GM11168 (cell line): ENCODE data around the gene CCDC136.

Experiments used
- in situ Hi-C: fragments of 300-500 bp; cut with MboI; formaldehyde crosslinking; loops from one replicate; pipeline ENCODE4 v1.12.0; 2022; ENCODE audit warnings: low sequenced_read_pairs; ENCODE audit not compliant: unreplicated experiment

Gene CCDC136

GRCh38 chr7:128791121-128791971, at the start of gene CCDC136:
Gene CCDC136 (plus strand): TSS chr7:128791968. CDS start chr7:128792412, 444 bp downstream.
- in situ Hi-C loops = no loop called here

- in situ Hi-C loops = no loop called here
Measured at GRCh38 chr7:128742206-128742605, 49.6 kb upstream of the CCDC136 start.

GRCh38 chr7:128743112-128743772, 48.5 kb upstream of the CCDC136 start:
- in situ Hi-C loops = no loop called here

GRCh38 chr7:128744366-128744905, 47.3 kb upstream of the CCDC136 start:
- in situ Hi-C loops = no loop called here

GRCh38 chr7:128745706-128746105, 46.1 kb upstream of the CCDC136 start:
- in situ Hi-C loops = no loop called here

GRCh38 chr7:128747327-128748079, 44.3 kb upstream of the CCDC136 start:
- in situ Hi-C loops = no loop called here

GRCh38 chr7:128752251-128752650, 39.5 kb upstream of the CCDC136 start:
- in situ Hi-C loops = no loop called here

GRCh38 chr7:128755075-128755818, 36.5 kb upstream of the CCDC136 start:
- in situ Hi-C loops = no loop called here

- in situ Hi-C loops = no loop called here
Measured at GRCh38 chr7:128755819-128756476, 35.8 kb upstream of the CCDC136 start.

- in situ Hi-C loops = no loop called here
Measured at GRCh38 chr7:128757203-128757602, 34.6 kb upstream of the CCDC136 start.

- in situ Hi-C loops = no loop called here
Measured at GRCh38 chr7:128758553-128758952, 33.2 kb upstream of the CCDC136 start.

- in situ Hi-C loops = no loop called here
Measured at GRCh38 chr7:128759242-128759641, 32.5 kb upstream of the CCDC136 start.

GRCh38 chr7:128763541-128763940, 28.2 kb upstream of the CCDC136 start:
- in situ Hi-C loops = no loop called here

GRCh38 chr7:128767475-128768110, 24.2 kb upstream of the CCDC136 start:
- in situ Hi-C loops = no loop called here

- in situ Hi-C loops = no loop called here
Measured at GRCh38 chr7:128770233-128770632, 21.5 kb upstream of the CCDC136 start.

- in situ Hi-C loops = no loop called here
Measured at GRCh38 chr7:128773604-128774003, 18.2 kb upstream of the CCDC136 start.

- in situ Hi-C loops = no loop called here
Measured at GRCh38 chr7:128774029-128774689, 17.6 kb upstream of the CCDC136 start.

- in situ Hi-C loops = no loop called here
Measured at GRCh38 chr7:128774921-128775320, 16.8 kb upstream of the CCDC136 start.
